Caki2 (cell line): ENCODE measurements around the gene ASB6. TPM values are rescaled to one million over a fixed set of nuclear protein-coding genes. Genes with fewer than 3 reads are reported as not detected.
A peak's percentile ranks its signal among the peaks of the same experiment; 100 is the strongest.
"Not testable (repeated sequence)": the region's sequence is repeated elsewhere in the genome, so short reads cannot be mapped to it uniquely, and the experiment has no call there.

ENCODE experiments used
- DNase-seq: peaks from one replicate; pipeline ENCODE4 v3.0.0-alpha.2; 2015; ENCODE audit warnings: low read depth
- in situ Hi-C: cut with HindIII; loops from 2 replicates; pipeline ENCODE4 v1.10.0; 2016; ENCODE audit warnings: low sequenced_read_pairs, low pct_unique_long_range_greater_than_20kb, mixed read lengths
- total RNA-seq: library from RNA; depleted of rRNA; stranded (reverse); fragments of >200 nt; shearing (Covaris generic); gene quantifications from 2 replicates; pipeline ENCODE4 v1.2.3, GENCODE V29; 2014; ENCODE audit warnings: low replicate concordance

Gene ASB6
- total RNA-seq, 1 experiment from 2014 or later: 34.4 TPM

- DNase-seq: no peak
- in situ Hi-C loops: no loop called here
These were observed 28.0 kb upstream of the ASB6 start for GRCh38 chr9:129669946-129670345.

DNA sequence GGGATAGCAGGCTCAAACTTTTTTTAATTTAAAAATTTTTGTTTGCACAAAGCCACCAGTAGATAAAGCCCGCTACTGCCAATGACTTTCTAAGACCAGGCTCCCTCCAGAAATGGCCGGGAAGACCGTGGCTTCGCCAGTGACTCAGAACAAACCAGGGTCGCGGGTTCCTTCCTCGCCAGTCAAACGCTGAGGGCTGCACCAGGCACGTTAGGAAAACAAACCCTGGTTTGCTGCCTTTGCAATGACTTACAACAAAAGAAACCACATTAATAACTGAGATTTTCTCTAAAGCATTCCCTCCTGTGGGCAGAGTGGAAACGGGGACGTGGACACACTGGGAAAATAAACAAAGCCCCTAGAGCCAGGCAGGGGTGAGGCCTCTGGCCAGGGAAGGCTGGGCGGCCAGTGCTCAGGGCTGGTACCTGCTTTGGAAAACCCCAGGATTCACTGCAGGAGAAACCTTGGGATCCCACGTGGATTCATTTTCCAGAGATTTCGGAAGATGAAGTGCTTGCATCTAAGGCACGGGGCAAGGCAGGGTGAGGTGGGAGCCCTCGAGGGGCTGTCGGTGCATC, 27.3 kb upstream of the ASB6 start:
- peak; percentile 56 for DNase-seq
- in situ Hi-C loops: no loop called here

DNA sequence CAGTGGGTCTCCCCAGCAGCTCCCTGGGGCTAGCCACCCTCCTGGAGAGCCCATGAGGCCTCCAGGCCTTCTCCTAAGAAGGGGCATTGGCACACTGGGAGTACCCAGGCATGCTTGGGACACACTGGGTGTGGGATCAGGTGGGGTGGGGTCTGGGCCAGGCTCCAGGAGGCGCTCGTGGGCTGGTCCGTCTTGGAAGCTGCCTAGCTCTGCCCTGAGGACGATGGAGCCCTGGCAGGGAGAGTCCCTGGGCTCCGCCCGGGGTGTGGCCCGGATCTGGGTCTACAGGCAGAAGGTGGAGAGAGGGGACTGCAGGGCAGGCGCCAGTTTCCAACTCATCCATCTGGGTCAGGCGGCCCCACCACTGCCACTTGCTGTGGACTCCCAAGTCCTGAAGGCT, 25.9 kb upstream of the ASB6 start:
- in situ Hi-C loops: no loop called here
- no peak for DNase-seq

DNA sequence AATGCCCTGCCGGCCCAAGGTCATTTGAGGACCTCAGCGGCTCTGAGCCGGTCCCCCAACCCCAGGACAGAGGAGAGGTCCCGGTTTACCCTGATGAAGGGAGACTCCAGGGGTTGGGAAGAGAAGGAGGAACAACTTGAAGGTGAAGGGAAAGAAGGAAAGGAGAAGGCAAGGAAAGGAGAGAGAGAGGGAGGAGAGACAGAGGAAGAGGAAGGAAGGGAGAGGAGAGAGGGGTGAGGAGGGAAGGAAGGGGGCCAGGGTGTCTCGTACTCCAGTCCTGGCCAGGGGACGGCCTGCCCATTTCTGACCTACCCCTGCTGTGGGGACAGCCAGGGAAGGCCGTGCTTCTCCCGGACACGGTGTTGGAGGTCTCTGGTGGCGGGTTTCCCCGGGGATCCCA, 25.4 kb upstream of the ASB6 start:
- in situ Hi-C loops: no loop called here
- no peak for DNase-seq

DNA sequence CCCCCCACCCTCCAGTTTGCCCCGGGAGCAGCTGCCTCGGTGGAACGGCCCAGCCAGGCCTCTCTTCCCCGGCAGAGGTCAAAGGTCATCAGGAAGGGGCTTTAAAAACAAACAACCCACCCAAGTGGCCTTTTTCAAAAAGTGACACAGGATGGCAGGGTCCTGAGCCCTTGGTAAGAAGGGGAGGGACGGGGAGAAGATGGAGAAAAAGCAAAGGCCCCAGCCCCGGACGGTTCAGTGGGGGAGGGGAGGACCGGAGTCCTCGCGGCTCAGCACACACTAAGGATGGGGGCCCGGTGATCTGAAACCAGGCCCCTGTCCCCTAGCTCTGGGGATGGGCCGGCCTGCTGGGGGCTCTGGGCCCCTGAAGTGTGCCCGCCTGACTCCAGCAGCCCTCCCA, 24.6 kb upstream of the ASB6 start:
- in situ Hi-C loops: no loop called here
- DNase-seq: no peak

DNA sequence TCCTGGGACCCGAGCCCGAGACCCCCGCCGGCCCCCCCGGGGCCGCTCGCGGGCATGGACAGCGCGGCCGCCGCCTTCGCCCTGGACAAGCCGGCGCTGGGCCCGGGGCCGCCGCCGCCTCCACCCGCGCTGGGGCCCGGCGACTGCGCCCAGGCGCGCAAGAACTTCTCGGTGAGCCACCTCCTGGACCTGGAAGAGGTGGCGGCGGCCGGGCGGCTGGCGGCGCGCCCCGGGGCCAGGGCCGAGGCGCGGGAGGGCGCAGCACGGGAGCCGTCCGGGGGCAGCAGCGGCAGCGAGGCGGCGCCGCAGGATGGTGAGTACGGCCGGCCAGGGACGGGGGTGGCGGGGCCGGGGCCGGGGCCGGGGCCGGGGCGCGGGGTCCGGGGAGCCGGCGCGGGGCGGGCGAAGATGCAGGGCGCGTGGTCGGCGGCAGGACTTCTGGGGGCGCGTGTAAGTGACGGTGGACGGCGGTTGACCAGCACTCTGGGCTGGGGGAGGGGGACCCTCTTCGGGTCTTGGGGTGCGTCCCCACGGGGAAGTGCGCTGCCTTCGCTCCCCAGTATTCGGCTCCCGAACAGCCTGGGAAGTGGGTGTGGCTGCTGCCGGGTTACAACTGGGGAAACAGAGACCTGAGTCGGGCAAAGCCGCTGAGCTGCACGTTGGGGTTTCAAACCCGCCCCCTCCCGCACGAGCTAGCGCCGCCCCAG, 24.0 kb upstream of the ASB6 start:
- in situ Hi-C loops: no loop called here
- no peak for DNase-seq

DNA sequence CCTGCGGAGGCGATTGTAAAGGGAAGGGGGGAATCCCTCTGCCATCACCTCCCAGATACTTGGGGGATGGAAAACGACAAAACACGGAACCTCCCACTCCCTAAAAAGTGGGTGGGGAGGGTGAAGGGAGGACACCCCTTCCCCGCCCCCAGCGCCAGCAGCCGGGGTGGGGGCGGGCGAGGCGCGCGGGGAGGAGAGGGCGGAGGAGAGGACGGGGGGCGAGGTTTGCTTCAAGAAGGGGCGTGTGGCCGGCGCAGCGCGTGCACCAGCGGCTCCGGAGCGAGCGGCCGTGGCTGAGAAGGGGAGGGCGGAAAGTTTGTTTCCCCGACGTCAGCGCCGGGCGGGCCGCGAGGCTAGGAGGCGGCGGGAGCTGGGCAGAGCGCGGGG, 23.4 kb upstream of the ASB6 start, which contains the start of gene PRRX2:
Gene PRRX2, plus strand, starts transcription at position 259 of the 387 bp plus-strand sequence. CDS start 221 bp downstream, outside the sequence.
- in situ Hi-C loops: no loop called here
- DNase-seq: no peak

GRCh38 chr9:129664746-129665388, 22.9 kb upstream of the ASB6 start:
- DNase-seq: no peak
- in situ Hi-C loops: no loop called here

GRCh38 chr9:129662239-129662638, 20.3 kb upstream of the ASB6 start:
- DNase-seq, in situ Hi-C loops: not testable (repeated sequence)

GRCh38 chr9:129661029-129661428, 19.1 kb upstream of the ASB6 start:
- in situ Hi-C loops: no loop called here
- DNase-seq: no peak

DNA sequence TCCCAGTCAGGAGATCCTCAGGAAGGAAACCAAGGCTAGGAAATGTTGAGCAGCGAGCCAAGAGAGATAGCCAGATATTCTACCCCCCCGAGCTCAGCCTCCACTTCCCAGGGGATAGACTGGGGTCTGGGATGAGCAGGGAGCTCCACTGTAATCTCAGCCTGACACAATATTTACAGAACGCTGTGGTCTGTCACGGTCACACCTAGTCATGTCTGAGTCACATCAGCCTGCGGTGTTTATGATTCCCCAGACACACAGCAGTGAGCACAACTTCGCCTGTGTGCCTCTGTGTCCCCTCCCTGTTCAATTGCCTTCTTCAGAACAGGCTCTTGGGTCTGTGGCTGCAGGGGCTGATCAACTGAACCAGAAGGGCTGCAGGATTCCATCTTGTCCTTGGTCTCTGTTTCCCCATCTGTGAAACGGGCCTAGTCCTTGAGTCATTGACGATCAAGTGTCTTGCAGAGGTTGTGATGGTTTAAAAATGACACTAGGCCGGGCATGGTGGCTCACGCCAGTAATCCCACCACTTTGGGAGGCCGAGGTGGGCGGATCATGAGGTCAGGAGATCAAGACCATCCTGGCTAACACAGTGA, 14.9 kb upstream of the ASB6 start:
- in situ Hi-C loops: no loop called here
- DNase-seq: peak; percentile 79

GRCh38 chr9:129655696-129656095, 13.7 kb upstream of the ASB6 start:
- no peak for DNase-seq
- in situ Hi-C loops: no loop called here

DNA sequence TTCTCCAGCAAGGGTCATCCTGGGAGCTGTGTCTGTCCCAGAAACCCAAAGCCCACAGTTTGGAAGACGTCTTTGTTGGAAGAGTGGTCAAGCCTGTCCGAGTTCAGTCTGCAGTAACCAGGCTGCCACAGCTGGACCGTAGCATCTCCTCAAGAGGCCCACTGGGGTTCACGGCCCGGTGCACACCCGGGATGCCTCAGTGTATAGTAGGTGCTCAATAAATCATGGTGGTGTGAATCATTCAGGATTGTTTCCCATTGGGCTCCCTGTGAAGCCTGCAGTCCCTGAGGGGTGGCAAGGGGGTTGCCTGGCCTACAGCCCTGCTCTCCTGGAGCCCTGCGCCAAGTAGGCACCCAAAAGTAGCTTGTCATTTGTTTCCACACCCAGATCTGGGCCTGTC, 13.2 kb upstream of the ASB6 start:
- in situ Hi-C loops: no loop called here
- DNase-seq: no peak

- in situ Hi-C loops: no loop called here
- no peak for DNase-seq
These were observed 12.6 kb upstream of the ASB6 start for GRCh38 chr9:129654554-129655040.

GRCh38 chr9:129653823-129654553, 12.0 kb upstream of the ASB6 start:
- DNase-seq: no peak
- in situ Hi-C loops: no loop called here

- DNase-seq: no peak
- in situ Hi-C loops: no loop called here
These were observed 8.8 kb upstream of the ASB6 start for GRCh38 chr9:129650680-129651235.

DNA sequence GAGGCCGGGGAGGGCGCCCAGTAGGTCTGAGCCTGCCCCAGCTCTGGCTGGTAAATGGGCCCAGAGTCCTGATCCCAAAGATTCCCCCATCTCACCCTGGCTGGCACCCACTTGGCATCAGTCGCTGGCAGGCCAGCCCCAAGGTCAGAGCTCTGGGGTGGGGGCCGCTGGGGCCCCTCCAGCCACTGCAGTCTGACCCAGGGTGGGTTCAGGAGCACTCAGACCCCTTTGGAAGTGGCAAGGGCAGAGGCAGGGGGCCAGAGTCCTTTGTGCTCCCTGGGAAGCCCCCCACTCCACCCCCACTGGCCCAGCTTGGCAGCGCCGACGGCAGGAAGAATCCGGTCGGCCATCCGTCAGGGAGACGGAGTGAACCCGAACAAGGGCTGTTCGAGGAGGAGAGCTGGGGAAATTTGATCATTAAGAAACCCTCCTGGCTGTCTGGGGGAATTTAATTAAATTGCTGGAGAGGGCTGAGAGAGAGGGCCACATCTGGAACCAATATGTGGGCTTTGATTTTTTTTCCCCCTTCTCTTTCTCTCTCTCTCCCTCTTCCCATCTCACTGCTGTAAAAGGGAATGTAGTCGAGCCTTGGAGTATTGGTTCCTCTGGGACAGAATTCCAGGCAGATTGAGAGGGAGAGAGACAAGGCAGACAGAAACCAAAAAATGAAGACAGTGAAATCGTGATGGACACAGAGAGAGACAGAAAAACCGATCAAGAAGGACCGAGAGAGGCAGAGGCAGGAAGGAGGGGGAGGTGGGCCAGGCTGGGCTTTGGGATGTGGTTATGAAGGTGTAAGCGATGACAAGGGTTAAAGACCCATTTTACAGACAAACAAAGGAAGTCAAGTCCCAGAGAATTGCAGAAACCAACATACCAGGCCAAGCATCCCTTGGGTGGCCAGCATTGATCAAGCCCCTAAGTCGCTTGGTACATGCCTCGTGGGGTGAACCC, 8.1 kb upstream of the ASB6 start:
- DNase-seq: no peak
- in situ Hi-C loops: no loop called here
